ENCODE measurements around the gene UPK1B.

UPK1B gene

DNA sequence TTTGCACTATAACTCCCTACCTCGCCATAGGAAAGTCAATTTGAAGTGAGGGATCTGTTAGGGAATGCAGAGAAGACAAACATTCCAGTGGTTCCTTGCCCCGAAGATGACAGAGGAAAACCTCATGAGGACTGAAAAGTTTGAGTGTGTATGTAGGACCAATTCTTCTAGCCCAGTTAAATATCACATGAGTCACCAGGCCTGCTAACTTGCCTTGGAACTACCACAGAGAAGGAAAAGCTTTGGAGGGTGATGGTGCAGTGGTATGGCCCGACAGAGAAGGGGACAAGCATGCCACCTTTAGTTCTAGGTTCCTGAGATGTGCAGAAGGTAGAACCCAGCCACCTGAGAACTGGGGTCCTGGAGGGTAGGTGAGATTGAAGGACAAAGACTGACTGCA lies 2.6 kb upstream of the UPK1B start:
- no peak overlapping the region for H3K27ac ChIP-seq (ENCODE audit: low read length)
- no peak overlapping the region for H3K4me2 ChIP-seq (ENCODE audit: low read depth, low read length)
- H3K4me3 ChIP-seq (ENCODE audit: low read length) = no peak overlapping the region
- no peaks in the 10 kb centered on the region for H3K9me3 ChIP-seq (replicated peaks; ENCODE audit: insufficient read depth, low read length)
- no peaks in the 10 kb centered on the region for H3K27me3 ChIP-seq (replicated peaks; ENCODE audit: insufficient read depth, low read length)
- H2AFZ ChIP-seq (ENCODE audit: low read length) = no peak overlapping the region
- H3K4me1 ChIP-seq (ENCODE audit: low read length) = no peaks in the 10 kb centered on the region
- H3K79me2 ChIP-seq (ENCODE audit: low read length) = no peaks in the 10 kb centered on the region
- no peaks in the 10 kb centered on the region for H3K9me2 ChIP-seq (replicated peaks; ENCODE audit: insufficient read depth, low read length)
- TF ChIP-seq EZH2 (optimal IDR thresholded peaks at IDR 0.05; ENCODE audit: low read depth, low read length) = no peak
- TF ChIP-seq EZH2phosphoT487 (IDR thresholded peaks at IDR 0.05; ENCODE audit: low read length) = no peak
- TF ChIP-seq, protein P1, sequence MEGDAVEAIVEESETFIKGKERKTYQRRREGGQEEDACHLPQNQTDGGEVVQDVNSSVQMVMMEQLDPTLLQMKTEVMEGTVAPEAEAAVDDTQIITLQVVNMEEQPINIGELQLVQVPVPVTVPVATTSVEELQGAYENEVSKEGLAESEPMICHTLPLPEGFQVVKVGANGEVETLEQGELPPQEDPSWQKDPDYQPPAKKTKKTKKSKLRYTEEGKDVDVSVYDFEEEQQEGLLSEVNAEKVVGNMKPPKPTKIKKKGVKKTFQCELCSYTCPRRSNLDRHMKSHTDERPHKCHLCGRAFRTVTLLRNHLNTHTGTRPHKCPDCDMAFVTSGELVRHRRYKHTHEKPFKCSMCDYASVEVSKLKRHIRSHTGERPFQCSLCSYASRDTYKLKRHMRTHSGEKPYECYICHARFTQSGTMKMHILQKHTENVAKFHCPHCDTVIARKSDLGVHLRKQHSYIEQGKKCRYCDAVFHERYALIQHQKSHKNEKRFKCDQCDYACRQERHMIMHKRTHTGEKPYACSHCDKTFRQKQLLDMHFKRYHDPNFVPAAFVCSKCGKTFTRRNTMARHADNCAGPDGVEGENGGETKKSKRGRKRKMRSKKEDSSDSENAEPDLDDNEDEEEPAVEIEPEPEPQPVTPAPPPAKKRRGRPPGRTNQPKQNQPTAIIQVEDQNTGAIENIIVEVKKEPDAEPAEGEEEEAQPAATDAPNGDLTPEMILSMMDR (IDR thresholded peaks at IDR 0.05; ENCODE audit: low read length) = no peak
- no peaks in the 10 kb centered on the region for H3F3A ChIP-seq (ENCODE audit: insufficient read depth, low read length)
- DNase-seq = no peak
- no peak overlapping the region for H3K9ac ChIP-seq (ENCODE audit: low read length)
- H3K36me3 ChIP-seq (replicated peaks; ENCODE audit: insufficient read depth, low read length) = no peaks in the 10 kb centered on the region
- H4K20me1 ChIP-seq (ENCODE audit: insufficient read depth, low read length) = no peaks in the 10 kb centered on the region

DNA sequence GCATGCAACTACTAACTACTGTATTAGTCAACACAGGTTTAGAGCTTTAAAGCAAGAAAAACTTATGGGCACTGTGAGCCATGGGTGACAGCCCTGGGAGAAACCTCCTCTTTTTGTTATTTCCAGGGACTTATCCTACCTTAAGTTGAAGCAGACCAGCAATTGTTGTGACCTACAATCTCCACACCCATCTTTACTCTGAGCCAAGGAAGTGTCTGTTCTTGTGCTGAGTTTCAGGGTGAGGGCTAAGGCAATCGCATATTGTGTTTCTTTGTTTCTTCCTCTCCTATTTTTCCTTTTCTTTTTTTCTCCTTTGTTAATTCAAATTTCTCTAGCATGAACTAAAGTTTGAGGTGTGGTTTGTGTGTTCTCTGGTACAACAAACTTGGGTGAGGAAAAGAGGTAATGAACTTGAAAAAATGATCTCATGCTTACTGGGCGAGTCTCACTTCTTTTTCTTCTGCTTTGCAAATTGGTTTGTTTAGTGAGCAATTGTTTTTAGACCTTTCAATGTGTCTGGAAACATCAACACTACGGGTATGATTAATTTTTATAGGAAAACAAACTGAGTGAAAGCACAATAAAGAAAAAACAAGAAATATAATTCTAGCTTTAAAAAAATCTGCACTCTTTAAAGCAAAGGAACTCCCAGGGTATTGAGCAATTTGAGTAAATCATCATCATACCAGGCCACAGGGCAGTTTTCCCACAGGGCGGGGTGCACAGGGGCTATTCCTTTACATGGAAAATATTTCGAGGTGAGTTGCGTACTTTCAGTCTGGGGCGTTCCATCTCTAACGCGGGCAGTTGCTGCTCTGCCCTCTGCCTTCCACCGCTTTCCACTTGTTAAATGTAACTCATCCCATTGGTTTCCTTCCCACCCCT lies 2.7 kb downstream of the UPK1B start:
- Histone ChIP-seq H3K36me3 (replicated peaks; ENCODE audit: insufficient read depth, low read length) (no peaks in the 10 kb centered on the region), H3K9me3 (replicated peaks; ENCODE audit: insufficient read depth, low read length) (no peaks in the 10 kb centered on the region), H3K9ac (ENCODE audit: low read length) (no peak overlapping the region), H3K27me3 (replicated peaks; ENCODE audit: insufficient read depth, low read length) (no peaks in the 10 kb centered on the region), H3K27ac (ENCODE audit: low read length) (no peak overlapping the region), H3K79me2 (ENCODE audit: low read length) (no peaks in the 10 kb centered on the region), H3F3A (ENCODE audit: insufficient read depth, low read length) (no peaks in the 10 kb centered on the region), H3K4me2 (ENCODE audit: low read depth, low read length) (no peak overlapping the region), H3K9me2 (replicated peaks; ENCODE audit: insufficient read depth, low read length) (no peaks in the 10 kb centered on the region), H3K4me3 (ENCODE audit: low read length) (no peak overlapping the region), H4K20me1 (ENCODE audit: insufficient read depth, low read length) (no peaks in the 10 kb centered on the region), H3K4me1 (ENCODE audit: low read length) (no peaks in the 10 kb centered on the region), H2AFZ (ENCODE audit: low read length) (no peak overlapping the region)
- TF ChIP-seq EZH2 (optimal IDR thresholded peaks at IDR 0.05; ENCODE audit: low read depth, low read length) = no peak
- TF ChIP-seq, protein P1 (IDR thresholded peaks at IDR 0.05; ENCODE audit: low read length) = no peak
- DNase-seq = no peak

- no peaks in the 10 kb centered on the region for H3K36me3 ChIP-seq (replicated peaks; ENCODE audit: insufficient read depth, low read length)
- no peak for TF ChIP-seq EZH2 (optimal IDR thresholded peaks at IDR 0.05; ENCODE audit: low read depth, low read length)
- no peak for TF ChIP-seq EZH2phosphoT487 (IDR thresholded peaks at IDR 0.05; ENCODE audit: low read length)
- TF ChIP-seq, protein P1 (IDR thresholded peaks at IDR 0.05; ENCODE audit: low read length) = no peak
- no peaks in the 10 kb centered on the region for H3K9me3 ChIP-seq (replicated peaks; ENCODE audit: insufficient read depth, low read length)
- no peaks in the 10 kb centered on the region for H3F3A ChIP-seq (ENCODE audit: insufficient read depth, low read length)
- H3K4me2 ChIP-seq (ENCODE audit: low read depth, low read length) = no peak overlapping the region
- no peak overlapping the region for H3K9ac ChIP-seq (ENCODE audit: low read length)
- no peaks in the 10 kb centered on the region for H3K4me1 ChIP-seq (ENCODE audit: low read length)
- no peak overlapping the region for H2AFZ ChIP-seq (ENCODE audit: low read length)
- H3K9me2 ChIP-seq (replicated peaks; ENCODE audit: insufficient read depth, low read length) = no peaks in the 10 kb centered on the region
- H3K79me2 ChIP-seq (ENCODE audit: low read length) = no peaks in the 10 kb centered on the region
- no peak for DNase-seq
- H3K27me3 ChIP-seq (replicated peaks; ENCODE audit: insufficient read depth, low read length) = no peaks in the 10 kb centered on the region
- H3K27ac ChIP-seq (ENCODE audit: low read length) = no peak overlapping the region
- no peaks in the 10 kb centered on the region for H4K20me1 ChIP-seq (ENCODE audit: insufficient read depth, low read length)
- no peak overlapping the region for H3K4me3 ChIP-seq (ENCODE audit: low read length)
Measured at GRCh38 chr3:119176778-119177177, 3.4 kb downstream of the UPK1B start.

Measured in MM.1S (cell line).